GM12878 (cell line): ENCODE results near the gene DIP2C.

Source experiments
- ATF3 ChIP-seq: IDR thresholded peaks from 2 replicates; pipeline ENCODE4 v1.6.1; 2011; ENCODE audit warnings: low read depth, mild to moderate bottlenecking, low read length, moderate library complexity, borderline replicate concordance; ENCODE audit errors: extremely low read depth
- CBFB ChIP-seq: IDR thresholded peaks from 2 replicates; pipeline ENCODE4 v1.6.1; 2016; ENCODE audit warnings: antibody characterized with exemption, low read depth
- CEBPB ChIP-seq, 2 experiments: fragments of 150-350 bp in 1 of 2; IDR thresholded peaks; 2 replicates each; pipeline ENCODE4 v1.6.1; 2012 to 2014; ENCODE audit warnings: low read depth in 2 of 2, low read length in 2 of 2, borderline replicate concordance in 1 of 2, inconsistent platforms in 1 of 2
- CTCF ChIP-seq, 3 experiments: IDR thresholded peaks in 2 of 3; conservative IDR thresholded peaks in 1 of 3; 2 replicates each; pipeline ENCODE4 v1.5.1; 2011; ENCODE audit warnings: low read depth in 3 of 3, low read length in 3 of 3, mild to moderate bottlenecking in 3 of 3, control low read depth in 2 of 3, moderate library complexity in 2 of 3, inconsistent platforms in 1 of 3, mixed read lengths in 1 of 3; ENCODE audit not compliant: control insufficient read depth in 2 of 3, insufficient read depth in 1 of 3; ENCODE audit errors: extremely low read depth in 1 of 3
- KDM1A ChIP-seq: fragments of 200-600 bp; sonication (generic); IDR thresholded peaks from 2 replicates; pipeline ENCODE4 v1.6.1; 2016; ENCODE audit warnings: borderline replicate concordance
- MTA3 ChIP-seq: IDR thresholded peaks from 2 replicates; pipeline ENCODE4 v1.6.1; 2012; ENCODE audit warnings: low read length, inconsistent platforms, borderline replicate concordance
- PKNOX1 ChIP-seq: fragments of 450-650 bp; IDR thresholded peaks from 2 replicates; pipeline ENCODE4 v1.6.1; 2016; ENCODE audit warnings: mild to moderate bottlenecking
- SIN3A ChIP-seq: IDR thresholded peaks from 2 replicates; pipeline ENCODE4 v1.6.1; 2012; ENCODE audit warnings: low read depth, low read length, improper control_type of control experiment
- SMARCA5 ChIP-seq: fragments of 450-650 bp; IDR thresholded peaks from 2 replicates; pipeline ENCODE4 v1.6.1; 2017; ENCODE audit warnings: mild to moderate bottlenecking
- YY1 ChIP-seq: IDR thresholded peaks from 2 replicates; pipeline ENCODE4 v1.6.1; 2011; ENCODE audit warnings: low read depth, mild to moderate bottlenecking, low read length
- ZNF217 ChIP-seq: fragments of 450-650 bp; IDR thresholded peaks from 2 replicates; pipeline ENCODE4 v1.6.1; 2017; ENCODE audit warnings: antibody characterized with exemption, mild to moderate bottlenecking
- TF ChIP-seq, protein P1 (sequence below): IDR thresholded peaks from 2 replicates; pipeline ENCODE4 v1.6.1; 2012; ENCODE audit warnings: low read depth, low read length, improper control_type of control experiment
- TF ChIP-seq, protein P2 (sequence below): IDR thresholded peaks from 2 replicates; pipeline ENCODE4 v1.6.1; 2012; ENCODE audit warnings: mild to moderate bottlenecking, low read depth, low read length

DNA sequence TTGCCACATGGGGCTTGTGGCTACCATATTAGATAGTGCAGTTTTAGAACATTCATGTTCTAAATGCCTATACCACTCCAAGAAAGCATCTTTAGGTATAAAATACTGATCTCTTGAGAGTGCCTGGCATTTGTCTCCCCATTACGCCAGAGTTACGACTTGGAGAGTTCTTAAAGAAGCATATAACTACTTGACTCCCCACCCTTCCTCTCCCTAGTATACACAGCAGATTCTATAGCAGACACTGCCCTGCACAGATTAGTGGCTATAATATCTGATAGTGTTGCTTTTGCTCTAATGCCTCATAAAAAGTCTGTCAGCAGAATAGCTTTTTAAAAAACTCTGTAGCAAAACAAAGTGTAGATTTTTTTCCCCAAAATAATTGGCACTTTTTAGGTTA lies 463.4 kb downstream of the DIP2C start:
- TF ChIP-seq YY1 (no peak), CBFB (no peak), CTCF (IDR thresholded peaks at IDR 0.05 in 2 of 3, conservative IDR thresholded peaks at IDR 0.05 in 1 of 3; ENCODE audit: control insufficient read depth in 2 of 3, extremely low read depth in 1 of 3, insufficient read depth in 1 of 3, low read depth in 3 of 3, low read length in 3 of 3) (no peak), CEBPB (IDR thresholded peaks at IDR 0.05; ENCODE audit: borderline replicate concordance in 1 of 2, low read depth in 2 of 2, low read length in 2 of 2) (no peak), SIN3A (no peak), ZNF217 (no peak), MTA3 (no peak), PKNOX1 (no peak), SMARCA5 (no peak), KDM1A (no peak), ATF3 (no peak)
- TF ChIP-seq, protein P1, sequence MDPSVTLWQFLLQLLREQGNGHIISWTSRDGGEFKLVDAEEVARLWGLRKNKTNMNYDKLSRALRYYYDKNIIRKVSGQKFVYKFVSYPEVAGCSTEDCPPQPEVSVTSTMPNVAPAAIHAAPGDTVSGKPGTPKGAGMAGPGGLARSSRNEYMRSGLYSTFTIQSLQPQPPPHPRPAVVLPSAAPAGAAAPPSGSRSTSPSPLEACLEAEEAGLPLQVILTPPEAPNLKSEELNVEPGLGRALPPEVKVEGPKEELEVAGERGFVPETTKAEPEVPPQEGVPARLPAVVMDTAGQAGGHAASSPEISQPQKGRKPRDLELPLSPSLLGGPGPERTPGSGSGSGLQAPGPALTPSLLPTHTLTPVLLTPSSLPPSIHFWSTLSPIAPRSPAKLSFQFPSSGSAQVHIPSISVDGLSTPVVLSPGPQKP: no peak
- TF ChIP-seq, protein P2, sequence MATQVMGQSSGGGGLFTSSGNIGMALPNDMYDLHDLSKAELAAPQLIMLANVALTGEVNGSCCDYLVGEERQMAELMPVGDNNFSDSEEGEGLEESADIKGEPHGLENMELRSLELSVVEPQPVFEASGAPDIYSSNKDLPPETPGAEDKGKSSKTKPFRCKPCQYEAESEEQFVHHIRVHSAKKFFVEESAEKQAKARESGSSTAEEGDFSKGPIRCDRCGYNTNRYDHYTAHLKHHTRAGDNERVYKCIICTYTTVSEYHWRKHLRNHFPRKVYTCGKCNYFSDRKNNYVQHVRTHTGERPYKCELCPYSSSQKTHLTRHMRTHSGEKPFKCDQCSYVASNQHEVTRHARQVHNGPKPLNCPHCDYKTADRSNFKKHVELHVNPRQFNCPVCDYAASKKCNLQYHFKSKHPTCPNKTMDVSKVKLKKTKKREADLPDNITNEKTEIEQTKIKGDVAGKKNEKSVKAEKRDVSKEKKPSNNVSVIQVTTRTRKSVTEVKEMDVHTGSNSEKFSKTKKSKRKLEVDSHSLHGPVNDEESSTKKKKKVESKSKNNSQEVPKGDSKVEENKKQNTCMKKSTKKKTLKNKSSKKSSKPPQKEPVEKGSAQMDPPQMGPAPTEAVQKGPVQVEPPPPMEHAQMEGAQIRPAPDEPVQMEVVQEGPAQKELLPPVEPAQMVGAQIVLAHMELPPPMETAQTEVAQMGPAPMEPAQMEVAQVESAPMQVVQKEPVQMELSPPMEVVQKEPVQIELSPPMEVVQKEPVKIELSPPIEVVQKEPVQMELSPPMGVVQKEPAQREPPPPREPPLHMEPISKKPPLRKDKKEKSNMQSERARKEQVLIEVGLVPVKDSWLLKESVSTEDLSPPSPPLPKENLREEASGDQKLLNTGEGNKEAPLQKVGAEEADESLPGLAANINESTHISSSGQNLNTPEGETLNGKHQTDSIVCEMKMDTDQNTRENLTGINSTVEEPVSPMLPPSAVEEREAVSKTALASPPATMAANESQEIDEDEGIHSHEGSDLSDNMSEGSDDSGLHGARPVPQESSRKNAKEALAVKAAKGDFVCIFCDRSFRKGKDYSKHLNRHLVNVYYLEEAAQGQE: no peak
